Fibroblast of skin of scalp (primary cell): ENCODE data around the gene RNF114.
"Not testable (repeated sequence)": the region's sequence is repeated elsewhere in the genome, so short reads cannot be mapped to it uniquely, and the experiment has no call there.

Experiments used
- DNase-seq: peaks from one replicate; pipeline ENCODE4 v3.0.0-alpha.2; 2013

RNF114 gene

GRCh38 chr20:49987015-49987867, 51.0 kb downstream of the RNF114 start:
- no peak for DNase-seq

- no peak for DNase-seq
Measured at GRCh38 chr20:49987868-49988690, 51.9 kb downstream of the RNF114 start.

- DNase-seq: peak; percentile 86
Measured at GRCh38 chr20:49989234-49990065, 53.3 kb downstream of the RNF114 start.

- DNase-seq: peak; percentile 38
Measured at GRCh38 chr20:49990271-49990720, 54.1 kb downstream of the RNF114 start.

- DNase-seq: no peak
Measured at GRCh38 chr20:49993301-49993751, 57.1 kb downstream of the RNF114 start.

GRCh38 chr20:49995586-49995985, 59.4 kb downstream of the RNF114 start:
- DNase-seq: no peak

- DNase-seq: not testable (repeated sequence)
Measured at GRCh38 chr20:49998478-49999188, 62.4 kb downstream of the RNF114 start.

GRCh38 chr20:49999329-49999728, 63.1 kb downstream of the RNF114 start:
- no peak for DNase-seq

- not testable (repeated sequence) for DNase-seq
Measured at GRCh38 chr20:50000548-50001222, 64.5 kb downstream of the RNF114 start.

GRCh38 chr20:50001784-50002311, 65.7 kb downstream of the RNF114 start:
- no peak for DNase-seq

GRCh38 chr20:50003253-50003656, 67.1 kb downstream of the RNF114 start:
- peak; percentile 86 for DNase-seq
